Endometrial microvascular endothelial cells (primary cell): Measurements from ENCODE around the gene PTPN2. TPM values are rescaled to one million over a fixed set of nuclear protein-coding genes. Genes with fewer than 3 reads are reported as not detected.
"Not testable (repeated sequence)": the region's sequence is repeated elsewhere in the genome, so short reads cannot be mapped to it uniquely, and the experiment has no call there.

Experiments used
- in situ Hi-C: cut with HindIII; loops from 2 replicates; pipeline ENCODE4 v1.10.0; 2017; ENCODE audit warnings: low sequenced_read_pairs, low pct_unique_long_range_greater_than_20kb; ENCODE audit errors: inconsistent ontology term
- total RNA-seq: library from RNA; depleted of rRNA; stranded (reverse); fragments of >200 nt; gene quantifications from one replicate; pipeline ENCODE4 v1.2.3, GENCODE V29; 2015; ENCODE audit errors: inconsistent ontology term

The PTPN2 gene
- total RNA-seq, 1 donor from 2014 or later = 27.9 TPM

DNA sequence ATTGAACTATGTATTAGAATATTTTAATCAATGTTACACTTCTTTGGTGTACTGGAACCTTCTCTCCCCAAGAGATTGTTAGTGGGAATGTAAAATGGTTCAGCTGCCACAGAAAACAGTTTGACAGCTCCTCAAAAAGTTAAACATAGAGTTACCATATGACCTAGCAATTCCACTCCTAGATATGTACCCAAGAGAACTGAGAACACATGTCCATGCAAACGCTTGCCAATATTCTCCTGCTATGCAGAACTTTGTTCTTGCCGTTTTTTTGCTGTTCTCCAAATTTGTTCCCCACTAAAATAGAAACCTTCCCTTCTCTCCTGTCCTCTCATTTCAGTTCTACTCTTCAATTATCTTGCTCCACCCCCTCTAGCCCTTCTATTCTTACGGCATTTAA is 87.6 kb downstream of the PTPN2 start:
- in situ Hi-C loops = no loop called here

DNA sequence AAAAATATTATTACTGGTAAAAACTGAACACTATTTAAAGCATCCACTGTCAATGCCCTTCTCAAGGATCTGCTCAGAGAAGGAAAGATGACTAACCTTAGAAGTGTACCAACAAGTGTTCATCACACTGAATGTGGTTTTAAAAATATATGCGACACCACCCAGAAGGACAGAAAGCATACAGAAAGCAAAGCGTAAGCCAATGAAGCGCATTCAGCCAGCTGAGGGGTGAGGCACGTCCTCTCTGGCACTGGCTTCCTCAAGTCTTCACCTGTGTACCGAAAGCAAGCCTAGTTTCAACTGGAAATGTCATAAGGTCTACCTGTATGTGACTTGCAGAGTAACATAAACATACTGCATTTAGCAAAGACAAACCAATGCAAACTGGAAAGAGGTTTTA is 92.4 kb downstream of the PTPN2 start:
- in situ Hi-C loops = no loop called here

- in situ Hi-C loops = no loop called here
These were observed 97.4 kb downstream of the PTPN2 start for GRCh38 chr18:12786669-12787068.

DNA sequence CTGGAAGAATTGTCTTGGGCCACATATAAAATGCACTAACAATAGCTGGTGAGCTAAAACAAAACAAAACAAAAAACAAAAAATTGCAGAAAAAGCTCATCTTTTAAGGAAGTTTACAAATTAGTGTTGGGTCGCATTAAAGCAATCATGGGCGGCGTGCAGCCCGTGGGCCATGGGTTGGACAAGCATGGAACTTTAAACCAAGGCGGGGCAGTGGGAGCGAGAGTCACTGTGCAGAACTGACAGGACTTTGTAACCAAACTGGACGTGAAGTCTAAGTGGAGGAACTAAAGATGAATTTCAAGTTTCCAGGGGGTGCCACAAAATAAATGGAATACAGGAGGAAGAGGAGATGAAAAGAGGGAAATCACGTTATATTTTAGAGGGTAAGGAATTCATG is 100.5 kb downstream of the PTPN2 start:
- in situ Hi-C loops = no loop called here

- in situ Hi-C loops = no loop called here
These were observed 101.5 kb downstream of the PTPN2 start for GRCh38 chr18:12782521-12782920.

- in situ Hi-C loops = no loop called here
These were observed 104.6 kb downstream of the PTPN2 start for GRCh38 chr18:12779456-12779855.

DNA sequence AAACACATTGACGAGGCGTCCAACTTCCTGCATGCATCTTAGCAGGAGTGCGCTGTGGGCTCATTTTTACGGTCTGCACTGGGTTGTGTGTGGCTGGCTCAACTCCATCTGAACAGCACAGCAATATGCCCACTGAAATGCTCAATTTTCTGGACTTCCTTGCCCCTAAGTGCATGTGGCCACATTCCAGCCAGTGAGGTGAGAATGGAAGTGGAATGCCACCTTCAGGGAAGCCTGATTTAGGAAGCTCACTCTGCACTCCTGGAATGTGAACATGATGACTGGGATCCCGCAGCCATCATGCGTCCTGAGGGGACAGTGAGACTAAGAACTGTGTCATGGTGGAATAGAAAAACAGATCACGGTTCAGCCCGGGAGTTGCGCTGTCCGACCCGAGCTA is 105.0 kb downstream of the PTPN2 start:
- in situ Hi-C loops = no loop called here

DNA sequence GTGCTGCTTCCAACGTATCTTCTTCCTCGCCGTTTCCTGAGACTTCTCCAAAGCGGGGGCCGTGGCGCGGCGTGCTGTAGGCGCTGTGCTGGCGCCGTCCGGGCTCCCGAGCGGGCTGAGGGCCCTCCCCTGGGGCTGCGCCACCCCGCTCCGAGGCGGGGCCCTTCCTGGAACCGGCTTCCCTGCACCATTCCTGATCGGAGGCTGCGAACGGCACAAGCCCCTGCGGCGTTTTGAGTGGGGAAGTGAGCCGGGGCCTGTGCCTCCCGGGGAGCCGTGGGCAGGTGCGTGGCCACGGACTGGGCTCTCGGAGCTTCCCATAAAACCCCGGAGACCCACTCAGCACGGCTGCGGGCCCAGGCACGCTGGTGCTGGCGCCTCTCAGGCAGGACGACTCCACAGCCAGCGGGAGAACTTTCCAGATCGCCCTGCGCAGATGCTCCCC is 106.5 kb downstream of the PTPN2 start:
- in situ Hi-C loops = no loop called here

GRCh38 chr18:12776821-12777471 is 107.1 kb downstream of the PTPN2 start:
- in situ Hi-C loops = no loop called here

DNA sequence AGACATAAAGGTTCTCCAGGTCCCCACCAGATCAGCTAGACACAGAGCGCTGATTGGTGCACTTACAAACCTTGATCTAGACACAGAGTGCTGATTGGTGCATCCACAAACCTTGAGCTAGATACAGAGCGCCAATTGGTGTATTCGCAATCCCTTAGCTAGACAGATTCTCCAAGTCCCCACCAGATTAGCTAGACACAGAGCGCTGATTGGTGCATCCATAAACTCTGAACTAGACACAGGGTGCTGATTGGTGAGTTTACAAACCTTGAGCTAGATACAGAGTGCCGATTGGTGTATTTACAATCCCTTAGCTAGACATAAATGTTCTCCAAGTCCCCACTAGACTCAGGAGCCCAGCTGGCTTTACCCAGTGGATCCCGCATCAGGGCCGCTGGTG is 107.6 kb downstream of the PTPN2 start:
- in situ Hi-C loops = not testable (repeated sequence)

DNA sequence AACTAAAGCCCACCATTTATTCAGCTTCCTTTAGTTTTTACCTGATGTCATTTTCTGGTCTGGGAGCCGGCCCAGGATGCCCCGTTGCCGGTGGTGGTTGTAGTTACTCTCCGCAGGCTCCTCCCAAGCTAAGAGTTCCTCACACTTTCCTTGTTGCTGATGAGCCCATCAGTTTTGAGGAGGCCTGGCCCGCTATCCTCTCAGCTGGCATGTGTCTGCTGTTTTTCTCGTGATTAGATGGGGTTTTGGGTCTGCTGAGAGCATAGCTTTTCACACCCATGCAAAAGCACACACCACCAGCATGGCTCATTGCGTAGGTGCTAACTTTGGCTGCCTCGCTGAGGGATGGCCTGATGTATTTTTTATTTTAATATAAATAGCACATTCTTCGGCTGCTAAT is 109.1 kb downstream of the PTPN2 start:
- in situ Hi-C loops = no loop called here

- in situ Hi-C loops = no loop called here
These were observed 110.7 kb downstream of the PTPN2 start for GRCh38 chr18:12773369-12773768.

DNA sequence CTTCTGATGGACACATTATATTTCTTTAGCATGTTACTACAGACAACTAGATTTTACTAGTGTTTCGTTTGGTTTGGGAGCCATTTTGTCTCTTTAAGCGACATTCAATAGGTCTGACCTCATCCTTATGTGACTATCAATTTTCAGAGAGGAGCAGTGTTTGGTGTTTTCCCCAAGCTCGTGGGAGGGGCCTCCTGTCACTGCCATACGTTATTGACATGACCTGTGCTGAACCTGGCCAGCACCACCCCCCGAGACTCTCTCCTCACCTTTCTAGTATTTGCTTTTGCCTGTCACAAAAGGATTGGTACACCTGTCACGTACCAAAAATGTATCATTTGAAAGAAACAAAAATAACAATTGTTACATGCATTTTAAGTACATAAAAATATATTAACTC is 111.9 kb downstream of the PTPN2 start:
- in situ Hi-C loops = no loop called here

DNA sequence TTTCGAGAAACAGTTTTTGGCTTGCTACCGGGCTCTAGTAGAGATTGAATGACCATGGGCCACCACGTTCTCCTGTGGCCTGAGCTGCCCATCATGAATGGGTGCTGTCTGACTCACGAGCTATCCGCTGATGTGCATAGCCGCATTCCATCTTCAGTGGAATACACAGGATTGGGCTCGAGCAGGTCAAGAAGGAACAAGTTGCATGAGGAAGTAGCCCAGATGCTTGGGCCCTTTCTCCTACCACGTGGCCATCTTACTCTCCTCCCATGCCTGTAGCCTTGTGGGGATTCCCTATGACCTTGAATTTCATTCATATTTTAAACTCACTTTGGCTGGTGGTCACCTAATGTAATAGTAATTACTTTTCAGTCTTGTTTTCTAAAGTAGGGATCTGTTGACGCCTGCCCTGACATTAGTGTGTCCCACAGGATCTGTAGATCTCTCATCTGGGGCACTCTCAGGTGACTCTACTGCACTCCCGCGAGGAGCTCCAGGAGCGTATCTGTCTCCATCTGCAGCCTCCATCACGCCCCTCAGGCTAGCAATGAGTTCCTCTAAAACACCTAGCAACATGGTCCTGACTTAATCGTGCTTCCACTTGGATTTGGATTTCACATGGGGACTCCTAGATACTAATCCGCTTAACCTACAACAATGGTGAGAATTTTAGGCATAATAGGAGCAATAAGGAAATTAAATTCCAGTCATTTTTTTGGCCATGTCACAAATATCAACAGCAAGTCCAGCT is 113.4 kb downstream of the PTPN2 start:
- in situ Hi-C loops = no loop called here

DNA sequence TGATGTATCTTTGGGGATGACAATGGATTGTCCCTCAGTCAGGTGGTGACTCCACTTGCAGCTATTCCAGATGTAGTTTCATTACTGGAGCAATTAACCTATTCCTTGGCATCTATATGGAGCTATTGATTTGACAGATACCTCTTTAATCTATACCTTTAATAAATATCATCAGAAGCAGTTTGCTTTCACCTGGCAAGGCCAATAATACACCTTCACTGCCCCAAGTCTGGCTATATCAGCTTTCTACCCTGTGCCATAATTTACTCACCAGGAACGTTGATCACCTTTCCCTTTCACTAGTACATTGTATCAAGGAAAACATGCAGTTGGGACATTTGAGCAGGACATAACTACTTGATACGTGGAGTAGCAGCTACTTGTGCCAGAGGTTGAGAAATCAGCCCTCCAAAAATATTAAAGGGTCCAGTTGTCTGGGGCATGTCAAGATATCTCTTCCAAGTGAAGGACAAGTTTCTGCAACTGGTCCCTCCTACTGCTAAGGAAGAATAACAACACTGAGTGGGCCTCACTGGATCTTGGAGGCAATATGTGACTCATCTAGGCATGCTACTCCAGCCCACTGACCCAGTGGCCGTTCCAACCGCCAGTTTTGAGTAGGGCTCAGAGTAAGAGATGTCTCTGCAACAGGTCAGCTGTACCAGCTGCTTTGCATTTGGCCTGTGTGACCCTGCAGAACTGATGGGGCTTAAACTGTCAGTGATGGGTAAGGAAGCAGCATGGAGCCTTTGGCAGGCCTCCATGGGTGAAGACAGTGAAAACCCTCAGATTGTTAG is 114.2 kb downstream of the PTPN2 start:
- in situ Hi-C loops = no loop called here

- in situ Hi-C loops = no loop called here
These were observed 114.9 kb downstream of the PTPN2 start for GRCh38 chr18:12769136-12769535.

GRCh38 chr18:12768625-12769024 is 115.4 kb downstream of the PTPN2 start:
- in situ Hi-C loops = no loop called here

DNA sequence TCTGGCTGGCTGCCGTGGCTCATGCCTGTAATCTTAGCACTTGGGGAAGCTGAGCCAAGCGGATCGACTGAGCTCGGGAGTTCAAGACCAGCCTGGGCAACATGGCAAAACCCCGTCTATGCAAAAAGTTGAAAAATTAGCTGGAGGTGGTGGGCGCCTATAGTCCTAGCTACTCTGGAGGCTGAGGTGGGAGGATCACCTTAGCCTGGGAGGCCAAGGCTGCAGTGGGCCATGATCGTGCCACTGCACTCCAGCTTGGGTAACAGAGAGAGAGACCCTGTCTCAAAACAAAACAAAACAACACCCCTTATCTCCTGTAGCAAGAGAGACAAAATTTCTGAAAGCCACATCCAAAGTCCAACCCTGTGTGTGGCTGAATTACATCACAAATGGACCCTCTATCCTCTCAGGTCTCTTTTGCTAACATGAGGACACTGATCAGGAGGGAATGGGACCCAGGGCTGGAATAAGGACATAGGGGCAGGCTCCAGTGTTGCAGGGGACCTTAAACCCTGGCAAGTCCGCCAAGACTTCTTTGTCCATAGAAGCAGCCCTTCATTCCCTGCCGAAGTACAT is 116.4 kb downstream of the PTPN2 start:
- in situ Hi-C loops = no loop called here

DNA sequence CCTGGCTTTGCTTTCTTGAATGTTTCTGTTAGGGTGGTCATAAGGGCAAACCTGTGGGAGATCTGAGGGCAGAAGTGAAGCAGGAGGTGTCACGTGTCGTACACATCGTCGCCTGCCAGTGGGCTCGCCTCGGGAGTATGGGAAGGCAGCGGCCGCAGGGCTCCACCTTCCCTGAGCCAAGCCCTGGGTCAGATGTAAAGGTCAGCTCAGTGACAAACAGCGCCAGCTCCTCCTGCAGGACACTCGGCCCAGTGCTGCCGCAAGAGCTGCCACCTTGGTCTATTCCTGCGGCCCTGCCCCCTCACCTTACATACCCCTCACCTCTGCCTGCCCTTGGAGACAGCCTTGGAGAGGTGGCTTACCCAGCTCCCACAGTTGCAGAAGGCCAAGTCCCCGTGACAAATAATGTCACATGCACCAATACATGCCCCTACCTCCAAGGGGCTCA is 117.0 kb downstream of the PTPN2 start:
- in situ Hi-C loops = no loop called here
